CD4-positive, alpha-beta T cell (primary cell): Measurements from ENCODE around the gene FARSB. TPM values are rescaled to one million over a fixed set of nuclear protein-coding genes. Genes with fewer than 3 reads are reported as not detected.
"Not testable (repeated sequence)": the region's sequence is repeated elsewhere in the genome, so short reads cannot be mapped to it uniquely, and the experiment has no call there.

Experiments
- ATAC-seq: fragments of 200-7000 bp; cut with Tn5 transposase; one replicate; pipeline ENCODE4 v1.10.0; 2022; ENCODE audit warnings: mild to moderate bottlenecking; ENCODE audit not compliant: poor library complexity
- CTCF ChIA-PET: fragments of 350-600 bp; sonication (Branson Sonifier 250); formaldehyde crosslinking; loops from one replicate; lab custom pipeline; 2021; ENCODE audit warnings: antibody characterized with exemption, inconsistent platforms; lab: Charles Lee
- POLR2A ChIA-PET: fragments of 350-600 bp; sonication (Branson Sonifier 250); formaldehyde crosslinking; loops from one replicate; lab custom pipeline; 2021; ENCODE audit warnings: antibody characterized with exemption, inconsistent platforms; lab: Charles Lee
- DNase-seq, 14 experiments: peaks; one replicate each; pipeline ENCODE4 v3.0.0-alpha.2; 2013 to 2020; ENCODE audit warnings: mixed read lengths in 2 of 14
- H3K27ac ChIP-seq, 2 donors: one replicate each; pipeline versions ENCODE4 v1.5.1 to v1.7.0; 2013; ENCODE audit warnings: low read length in 2 of 2, low read depth in 1 of 2, mild to moderate bottlenecking in 1 of 2
- H3K27me3 ChIP-seq, 2 experiments: 1 replicate in 1 of 2; 2 replicates in 1 of 2; pipeline versions ENCODE4 v1.6.1 to v1.7.0; 2013; ENCODE audit warnings: low read length in 2 of 2, control low read depth in 1 of 2, mild to moderate bottlenecking in 1 of 2, moderate library complexity in 1 of 2; ENCODE audit not compliant: insufficient read depth in 2 of 2, control insufficient read depth in 1 of 2
- H3K36me3 ChIP-seq: one replicate; pipeline ENCODE4 v1.6.1; 2013; ENCODE audit warnings: low read length, control low read depth; ENCODE audit not compliant: insufficient read depth
- H3K4me1 ChIP-seq: one replicate; pipeline ENCODE4 v1.6.1; 2013; ENCODE audit warnings: low read length, control low read depth; ENCODE audit not compliant: insufficient read depth
- H3K4me3 ChIP-seq: one replicate; pipeline ENCODE4 v1.5.1; 2013; ENCODE audit warnings: mild to moderate bottlenecking, low read length, moderate library complexity
- H3K9me3 ChIP-seq, 2 experiments: 1 replicate in 1 of 2; 2 replicates in 1 of 2; pipeline versions ENCODE4 v1.6.1 to v1.7.0; 2013; ENCODE audit warnings: low read length in 2 of 2, mild to moderate bottlenecking in 2 of 2, control low read depth in 1 of 2, moderate library complexity in 1 of 2; ENCODE audit not compliant: control insufficient read depth in 1 of 2, insufficient read depth in 1 of 2
- H3K27ac Mint-ChIP-seq: one replicate; pipeline ENCODE4 v1.8.0; 2020; ENCODE audit warnings: mixed read lengths
- H3K27me3 Mint-ChIP-seq: one replicate; pipeline ENCODE4 v1.8.0; 2021; ENCODE audit warnings: mixed read lengths
- H3K36me3 Mint-ChIP-seq: one replicate; pipeline ENCODE4 v1.8.0; 2021; ENCODE audit warnings: low read depth, mixed read lengths
- H3K4me1 Mint-ChIP-seq: one replicate; pipeline ENCODE4 v1.8.0; 2021; ENCODE audit warnings: low read depth, mixed read lengths
- H3K4me3 Mint-ChIP-seq: one replicate; pipeline ENCODE4 v1.8.0; 2020; ENCODE audit warnings: mild to moderate bottlenecking, mixed read lengths
- H3K9me3 Mint-ChIP-seq: one replicate; pipeline ENCODE4 v1.8.0; 2020; ENCODE audit warnings: mixed read lengths
- CTCF ChIP-seq: fragments of 200-600 bp; IDR thresholded peaks from one replicate; pipeline ENCODE4 v1.8.0; 2022; ENCODE audit warnings: antibody characterized with exemption, mild to moderate bottlenecking
- intact Hi-C, 2 experiments: fragments of 100-400 bp; cut with DNase I in 1 of 2; cut with micrococcal nuclease in 1 of 2; formaldehyde crosslinking; loops; one replicate each; pipeline versions ENCODE4 v1.15.1 to v1.9.0; 2023 to 2025; cut with DNase I, micrococcal nuclease
- total RNA-seq, 174 experiments: library from RNA in 2 of 174; stranded (reverse) in 2 of 174; gene quantifications; one replicate each; pipeline ENCODE4 v1.2.3 and lab custom pipeline; 2021 to 2026

FARSB gene
- total RNA-seq, 2 experiments from 2014 or later = 7.8 to 8.7 TPM

GRCh38 chr2:222592176-222592575 lies 63.7 kb downstream of the FARSB start:
- intact Hi-C loops = no loop called here
- TF ChIP-seq CTCF = no peak
- Mint-ChIP-seq H3K27me3 (no peaks in the 10 kb centered on the region), H3K27ac (no peak overlapping the region), H3K4me1 (peaks cover 15% of the 10 kb centered on the region), H3K4me3 (no peak overlapping the region), H3K9me3 (no peaks in the 10 kb centered on the region), H3K36me3 (peaks cover 84% of the 10 kb centered on the region)
- no peak for ATAC-seq
- H3K36me3 ChIP-seq = peaks cover 26% of the 10 kb centered on the region
- no peak overlapping the region for H3K27ac ChIP-seq
- DNase-seq = no peak
- no peaks in the 10 kb centered on the region for H3K9me3 ChIP-seq
- ChIA-PET POLR2A (interaction anchor here (1.0 kb wide), 1 partner anchor 22 kb away, joined by 4 read pairs; no protein-coding TSS in a partner anchor), CTCF (no interaction called here)
- no peaks in the 10 kb centered on the region for H3K4me1 ChIP-seq
- H3K4me3 ChIP-seq = no peak overlapping the region
- H3K27me3 ChIP-seq = no peaks in the 10 kb centered on the region

GRCh38 chr2:222591661-222592060 lies 64.2 kb downstream of the FARSB start:
- H3K27ac Mint-ChIP-seq = no peak overlapping the region
- no peak for ATAC-seq
- H3K9me3 Mint-ChIP-seq = no peaks in the 10 kb centered on the region
- no peaks in the 10 kb centered on the region for H3K27me3 Mint-ChIP-seq
- peaks cover 19% of the 10 kb centered on the region for H3K4me1 Mint-ChIP-seq
- TF ChIP-seq CTCF = no peak
- no peaks in the 10 kb centered on the region for H3K4me1 ChIP-seq
- no peak overlapping the region for H3K27ac ChIP-seq
- CTCF ChIA-PET = no interaction called here
- H3K4me3 Mint-ChIP-seq = no peak overlapping the region
- no peak for DNase-seq
- no peak overlapping the region for H3K4me3 ChIP-seq
- intact Hi-C loops = no loop called here
- peaks cover 84% of the 10 kb centered on the region for H3K36me3 Mint-ChIP-seq
- POLR2A ChIA-PET = no interaction called here
- peaks cover 25% of the 10 kb centered on the region for H3K36me3 ChIP-seq
- no peaks in the 10 kb centered on the region for H3K9me3 ChIP-seq
- H3K27me3 ChIP-seq = no peaks in the 10 kb centered on the region

- H3K9me3 ChIP-seq, H3K4me1 ChIP-seq, H3K4me3 ChIP-seq, H3K27ac ChIP-seq, H3K4me3 Mint-ChIP-seq, intact Hi-C loops, ATAC-seq, DNase-seq, H3K27me3 Mint-ChIP-seq, H3K27ac Mint-ChIP-seq, H3K27me3 ChIP-seq, POLR2A ChIA-PET, H3K36me3 ChIP-seq, H3K9me3 Mint-ChIP-seq: not testable (repeated sequence)
- CTCF ChIA-PET = interaction anchor here (1.7 kb wide), 1 partner anchor 14 kb away, joined by 3 read pairs; no protein-coding TSS in a partner anchor
- Mint-ChIP-seq H3K36me3 (peaks cover 78% of the 10 kb centered on the region), H3K4me1 (peaks cover 16% of the 10 kb centered on the region)
Measured at GRCh38 chr2:222584589-222584988, 71.3 kb downstream of the FARSB start.

GRCh38 chr2:222582928-222583327 lies 73.0 kb downstream of the FARSB start:
- Histone ChIP-seq H3K27me3 (no peaks in the 10 kb centered on the region), H3K36me3 (peaks cover 9% of the 10 kb centered on the region), H3K4me3 (no peak overlapping the region), H3K27ac (no peak overlapping the region), H3K9me3 (no peaks in the 10 kb centered on the region), H3K4me1 (no peaks in the 10 kb centered on the region)
- no peak for TF ChIP-seq CTCF
- Mint-ChIP-seq H3K4me1 (peaks cover 15% of the 10 kb centered on the region), H3K36me3 (peaks cover 81% of the 10 kb centered on the region), H3K27ac (no peak overlapping the region), H3K27me3 (no peaks in the 10 kb centered on the region), H3K9me3 (no peaks in the 10 kb centered on the region), H3K4me3 (no peak overlapping the region)
- ChIA-PET CTCF (interaction anchor here (0.7 kb wide), 1 partner anchor 72 kb away, joined by 3 read pairs; no protein-coding TSS in a partner anchor), POLR2A (no interaction called here)
- no peak for ATAC-seq
- DNase-seq = no peak
- intact Hi-C loops = no loop called here
